ENCODE data around the gene ATG7. TPM values are rescaled to one million over a fixed set of nuclear protein-coding genes. Genes with fewer than 3 reads are reported as not detected.

The ATG7 gene
- total RNA-seq, 4 donors from 2014 or later, result 31.3 to 67.7 (median 51.3) TPM

- H3K36me3 ChIP-seq, result peaks cover 0 to 33% (median 0%) of the 10 kb centered on the region in 3 donors
- H3K9me3 ChIP-seq, result no peaks in the 10 kb centered on the region
- WGBS, 2 donors, result 65 to 66% methylated on average over 16 of the region's 16 CpGs
- TF ChIP-seq POLR2A (IDR thresholded peaks at IDR 0.05), result no peak
- no peak for TF ChIP-seq CTCF (IDR thresholded peaks at IDR 0.05)
- H3K4me1 ChIP-seq, result peaks cover 0 to 21% (median 0%) of the 10 kb centered on the region in 3 donors
- peak overlapping the region in 3 of 4 donors; percentile 22 to 69 (median 47) for H3K27ac ChIP-seq
- no peak for DNase-seq
- H3K4me3 ChIP-seq, result no peak overlapping the region
- intact Hi-C loops (cut with DNase I), result loop anchor here (5.0 to 10.0 kb wide), 3 partner anchors 262 to 425 kb away; partner anchors contain the start of gene VGLL4
- no peaks in the 10 kb centered on the region for H3K27me3 ChIP-seq
Measured at GRCh38 chr3:11379824-11380701, 107.9 kb downstream of the ATG7 start.

- DNase-seq, result no peak
- Histone ChIP-seq H3K9me3 (no peaks in the 10 kb centered on the region), H3K27me3 (no peaks in the 10 kb centered on the region), H3K4me3 (no peak overlapping the region), H3K4me1 (peaks cover 0 to 32% (median 3%) of the 10 kb centered on the region in 3 donors), H3K27ac (no peak overlapping the region), H3K36me3 (peaks cover 0 to 33% (median 0%) of the 10 kb centered on the region in 3 donors)
- intact Hi-C loops (cut with DNase I), result loop anchor here (5.0 kb wide), 1 partner anchor 276 kb away; no protein-coding TSS in a partner anchor
- TF ChIP-seq CTCF (IDR thresholded peaks at IDR 0.05), result no peak
- no peak for TF ChIP-seq POLR2A (IDR thresholded peaks at IDR 0.05)
Measured at GRCh38 chr3:11381141-11381540, 108.9 kb downstream of the ATG7 start.

GRCh38 chr3:11381563-11381962 is 109.4 kb downstream of the ATG7 start:
- Histone ChIP-seq H3K36me3 (peaks cover 0 to 33% (median 0%) of the 10 kb centered on the region in 3 donors), H3K27me3 (no peaks in the 10 kb centered on the region), H3K4me1 (peaks cover 0 to 36% (median 3%) of the 10 kb centered on the region in 3 donors), H3K9me3 (no peaks in the 10 kb centered on the region), H3K4me3 (no peak overlapping the region), H3K27ac (no peak overlapping the region)
- no peak for TF ChIP-seq CTCF (IDR thresholded peaks at IDR 0.05)
- no peak for TF ChIP-seq POLR2A (IDR thresholded peaks at IDR 0.05)
- intact Hi-C loops (cut with DNase I), result loop anchor here (5.0 kb wide), 1 partner anchor 276 kb away; no protein-coding TSS in a partner anchor
- 70 to 83% methylated on average over 4 of the region's 4 CpGs for WGBS, 2 donors
- no peak for DNase-seq

GRCh38 chr3:11382146-11382745 is 110.0 kb downstream of the ATG7 start:
- no peak for DNase-seq
- H3K4me1 ChIP-seq, result peaks cover 0 to 42% (median 3%) of the 10 kb centered on the region in 3 donors
- H3K27me3 ChIP-seq, result no peaks in the 10 kb centered on the region
- peaks cover 0 to 39% (median 0%) of the 10 kb centered on the region in 3 donors for H3K36me3 ChIP-seq
- TF ChIP-seq POLR2A (IDR thresholded peaks at IDR 0.05) (no peak), CTCF (IDR thresholded peaks at IDR 0.05) (no peak)
- no peak overlapping the region for H3K4me3 ChIP-seq
- H3K9me3 ChIP-seq, result no peaks in the 10 kb centered on the region
- WGBS, 2 donors, result 92 to 95% methylated on average over 8 of the region's 8 CpGs
- no peak overlapping the region for H3K27ac ChIP-seq
- intact Hi-C loops (cut with DNase I), result loop anchor here (5.0 kb wide), 1 partner anchor 275 kb away; no protein-coding TSS in a partner anchor

GRCh38 chr3:11384074-11384473 is 111.9 kb downstream of the ATG7 start:
- no peak for DNase-seq
- H3K4me1 ChIP-seq, result peaks cover 0 to 39% (median 3%) of the 10 kb centered on the region in 3 donors
- H3K36me3 ChIP-seq, result peaks cover 0 to 38% (median 0%) of the 10 kb centered on the region in 3 donors
- intact Hi-C loops (cut with DNase I), result loop anchor here (5.0 kb wide), 1 partner anchor 273 kb away; no protein-coding TSS in a partner anchor
- H3K4me3 ChIP-seq, result no peak overlapping the region
- no peaks in the 10 kb centered on the region for H3K27me3 ChIP-seq
- no peaks in the 10 kb centered on the region for H3K9me3 ChIP-seq
- WGBS, 2 donors, result 94 to 100% methylated on average over 2 of the region's 2 CpGs
- no peak overlapping the region for H3K27ac ChIP-seq
- TF ChIP-seq CTCF (IDR thresholded peaks at IDR 0.05), result no peak
- no peak for TF ChIP-seq POLR2A (IDR thresholded peaks at IDR 0.05)
